Activated T-cell treated with anti-CD3 and anti-CD28 coated beads for 48 hours (primary cell): ENCODE results near the gene MITF.
"Not testable (repeated sequence)": the region's sequence is repeated elsewhere in the genome, so short reads cannot be mapped to it uniquely, and the experiment has no call there.

ENCODE experiments used
- DNase-seq: peaks from one replicate; pipeline ENCODE4 v3.0.0-alpha.2; 2020; ENCODE audit warnings: low read depth

The MITF gene

DNA sequence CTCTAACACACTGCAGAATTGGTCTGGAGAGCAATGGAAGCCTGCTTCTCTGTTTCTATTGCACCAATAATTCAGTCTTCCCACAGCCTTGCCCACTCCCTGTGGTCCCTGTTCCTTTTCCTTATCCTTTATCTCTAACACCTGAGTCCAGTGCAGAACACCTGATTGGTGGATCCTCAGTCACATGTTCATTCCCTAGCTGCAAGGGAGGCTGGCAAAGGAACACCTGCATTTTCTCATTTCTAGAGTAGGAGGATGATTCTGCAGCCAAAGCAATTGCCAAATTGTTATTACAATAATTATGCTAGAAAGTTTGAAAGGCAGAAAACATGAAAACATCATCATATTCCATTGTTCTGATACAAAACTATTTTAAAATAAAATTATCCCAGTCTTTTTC is 176.5 kb downstream of the MITF start:
- DNase-seq: no peak

- DNase-seq: not testable (repeated sequence)
Observed at GRCh38 chr3:69920009-69920408, 180.7 kb downstream of the MITF start.

DNA sequence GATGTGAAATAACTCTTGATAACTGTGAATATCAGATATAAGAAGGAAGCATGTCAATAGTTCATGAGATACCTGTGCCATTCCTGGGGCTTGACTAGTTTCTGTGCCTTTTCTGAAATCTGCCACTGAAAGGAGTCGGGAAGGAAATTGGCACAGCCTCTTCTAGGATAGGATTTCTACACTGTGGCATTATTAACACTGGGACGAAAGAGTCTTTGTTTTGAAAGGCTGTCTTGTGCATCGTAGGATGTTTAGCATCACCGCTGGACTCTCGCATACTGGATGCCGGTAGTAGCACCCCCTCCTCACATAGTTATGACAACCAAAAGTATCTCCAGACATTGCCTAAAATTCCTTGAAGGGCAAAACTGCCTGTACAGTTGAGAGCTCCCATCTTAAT is 182.4 kb downstream of the MITF start:
- DNase-seq: no peak

GRCh38 chr3:69922521-69923000 is 183.3 kb downstream of the MITF start:
- DNase-seq: no peak

GRCh38 chr3:69925506-69925905 is 186.2 kb downstream of the MITF start:
- no peak for DNase-seq

DNA sequence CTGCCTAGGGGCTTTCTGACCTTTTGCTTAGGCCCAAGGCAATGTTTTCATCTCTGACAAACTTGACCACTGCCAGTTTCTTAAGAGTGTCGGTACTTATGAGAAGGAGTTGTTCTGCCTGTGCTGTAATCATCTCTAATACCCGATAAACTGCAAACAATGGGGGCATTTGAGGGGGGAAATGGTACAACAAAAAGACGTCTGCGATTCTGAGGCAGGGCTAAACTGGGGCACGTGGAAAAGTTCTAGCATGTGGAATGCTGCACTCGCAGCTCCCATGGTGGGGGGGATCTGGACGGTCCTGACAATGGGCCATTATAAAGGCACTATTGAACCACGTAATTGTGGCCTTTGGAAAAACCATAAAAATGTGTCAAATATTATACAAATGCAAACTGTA is 187.1 kb downstream of the MITF start:
- no peak for DNase-seq

DNA sequence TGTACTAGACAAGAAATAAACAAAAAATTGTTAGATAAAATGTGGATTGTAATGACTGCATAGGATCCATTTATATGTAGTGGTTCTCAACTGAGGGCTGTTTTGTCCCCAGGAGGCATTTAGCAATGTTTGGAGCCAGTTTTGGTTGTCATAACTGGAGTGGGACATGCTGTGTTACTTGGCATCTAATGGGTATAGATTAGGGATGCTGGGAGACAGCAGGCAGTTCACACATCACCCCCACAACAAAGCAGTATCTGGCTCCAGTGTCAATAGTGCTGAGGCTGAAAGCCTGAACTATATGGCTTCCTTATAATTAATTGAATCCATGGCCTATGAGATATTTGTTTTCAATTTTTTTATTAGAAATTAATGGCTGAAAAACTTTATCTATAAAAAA is 188.3 kb downstream of the MITF start:
- DNase-seq: no peak

DNA sequence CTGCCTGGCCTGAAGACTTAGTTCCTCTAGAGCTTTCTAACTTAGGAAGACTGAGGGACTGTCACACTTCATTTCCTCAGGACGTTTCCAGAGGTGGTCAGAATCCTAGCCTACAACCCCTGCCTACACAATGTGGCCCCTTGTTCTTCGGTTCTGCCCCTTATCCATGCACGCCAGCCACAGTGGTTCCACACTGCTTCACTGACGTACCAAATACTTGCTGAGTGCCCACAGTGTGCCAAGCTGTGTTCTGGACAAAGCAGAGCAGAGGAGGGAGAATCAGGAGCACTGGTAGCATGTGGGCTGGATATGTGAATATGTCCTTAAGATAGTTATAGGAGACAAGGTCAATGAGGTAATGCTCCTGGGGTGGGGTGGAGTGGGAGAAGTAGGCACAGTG is 189.8 kb downstream of the MITF start:
- no peak for DNase-seq

GRCh38 chr3:69930564-69930963 is 191.3 kb downstream of the MITF start:
- no peak for DNase-seq

DNA sequence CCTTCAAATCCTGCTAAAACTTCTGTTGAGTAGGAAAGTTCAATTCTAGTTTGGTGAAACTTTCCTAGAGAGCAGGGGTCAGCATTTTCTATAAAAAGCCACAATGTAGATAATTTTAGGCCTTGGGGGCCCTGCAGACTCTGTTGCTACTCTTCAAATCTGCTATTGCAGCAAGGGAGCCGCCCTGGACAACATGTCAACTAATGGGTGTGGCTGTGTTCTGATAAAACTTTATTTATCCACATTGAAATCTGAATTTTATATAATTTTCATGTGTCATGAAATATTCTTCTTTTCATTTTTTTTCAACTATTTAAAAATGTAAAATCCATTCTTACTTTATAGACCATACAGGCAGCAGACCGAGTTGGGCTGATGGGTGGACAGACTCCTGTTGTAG is 192.8 kb downstream of the MITF start:
- no peak for DNase-seq

DNA sequence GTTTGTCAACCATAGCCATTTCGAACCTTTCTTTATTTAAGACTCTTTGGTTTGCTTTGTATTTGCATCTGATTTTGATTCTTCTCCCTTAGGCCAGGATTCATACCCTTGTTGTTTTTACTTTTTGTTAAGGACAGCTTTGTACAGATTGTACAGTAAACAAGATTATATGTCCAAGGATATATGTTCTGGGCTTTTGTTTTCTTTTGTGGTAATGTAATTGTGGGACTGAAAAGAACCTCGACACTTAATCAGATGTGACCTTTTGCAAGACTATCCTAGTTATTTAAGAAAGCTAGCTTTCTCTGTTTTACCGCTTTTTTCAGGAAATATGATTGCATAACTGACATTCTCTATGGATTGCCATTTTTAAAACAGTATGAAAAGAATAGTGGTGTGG is 193.2 kb downstream of the MITF start:
- no peak for DNase-seq

- no peak for DNase-seq
Observed at GRCh38 chr3:69934398-69934797, 195.1 kb downstream of the MITF start.

GRCh38 chr3:69936266-69936665 is 197.0 kb downstream of the MITF start:
- DNase-seq: no peak

DNA sequence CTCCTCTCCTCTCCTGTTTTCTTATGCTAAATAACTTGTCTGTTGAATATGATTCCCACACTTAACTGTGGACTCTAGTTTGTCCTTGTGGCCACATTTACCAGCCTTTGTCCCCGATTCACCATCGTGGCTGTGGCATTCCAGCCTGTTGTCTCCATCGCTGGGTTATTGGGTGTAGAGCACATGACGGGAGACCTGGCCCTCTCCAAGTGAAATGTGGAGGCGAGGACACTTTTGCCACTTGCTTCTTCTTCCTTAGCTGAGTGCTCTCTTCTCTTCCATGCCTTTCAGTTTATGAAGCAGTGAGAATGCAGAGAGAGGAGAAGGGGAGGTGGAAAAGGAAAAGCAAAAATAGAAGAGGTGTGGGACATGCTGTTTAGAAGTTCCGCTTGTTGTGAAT is 198.8 kb downstream of the MITF start:
- no peak for DNase-seq

DNA sequence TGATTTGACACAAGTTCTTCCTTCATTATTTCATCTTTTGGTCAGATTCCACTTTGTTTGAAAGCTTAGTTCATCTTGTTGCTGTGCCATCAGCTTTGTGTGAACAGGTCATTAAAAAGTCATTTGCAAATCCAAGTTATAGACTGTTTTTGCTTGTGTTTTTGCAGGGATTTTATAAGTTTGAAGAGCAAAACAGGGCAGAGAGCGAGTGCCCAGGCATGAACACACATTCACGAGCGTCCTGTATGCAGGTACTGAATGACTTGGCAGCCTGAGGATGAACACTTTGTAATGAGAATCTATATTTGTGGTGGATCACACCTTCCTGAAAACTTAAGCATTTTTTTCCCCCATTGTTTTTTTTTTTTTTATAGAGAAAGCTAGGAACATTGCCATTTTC is 199.7 kb downstream of the MITF start:
- DNase-seq: no peak

GRCh38 chr3:69941037-69941436 is 201.8 kb downstream of the MITF start:
- DNase-seq: no peak

- DNase-seq: no peak
Observed at GRCh38 chr3:69941439-69942176, 202.3 kb downstream of the MITF start.

DNA sequence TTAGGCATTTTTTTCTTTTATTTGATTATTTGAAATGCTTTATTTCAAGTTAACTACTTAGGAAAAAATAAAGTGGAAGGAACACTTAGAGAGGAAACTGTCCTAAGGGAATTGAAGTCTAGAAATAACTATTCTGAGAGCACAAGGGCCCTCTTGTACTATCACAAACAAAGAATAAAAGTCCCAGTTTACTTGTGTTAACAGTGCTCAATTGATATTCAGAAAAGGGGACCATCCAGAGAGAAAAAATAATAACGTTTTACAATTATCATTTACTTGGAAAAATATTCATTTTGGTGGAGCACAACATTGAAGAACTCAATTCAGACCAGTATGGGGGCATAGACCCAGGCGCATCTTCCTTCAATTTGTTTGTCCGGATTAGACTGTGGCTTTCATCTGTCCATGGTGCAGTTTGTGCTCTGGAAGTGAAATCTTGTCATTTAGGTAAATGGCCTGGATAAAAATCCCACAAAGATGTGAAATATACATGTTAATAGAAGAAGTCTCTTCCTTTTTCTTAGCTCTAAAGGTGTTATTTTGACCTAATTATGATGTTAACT is 205.7 kb downstream of the MITF start:
- no peak for DNase-seq

- no peak for DNase-seq
Observed at GRCh38 chr3:69948246-69948862, 209.1 kb downstream of the MITF start.

DNA sequence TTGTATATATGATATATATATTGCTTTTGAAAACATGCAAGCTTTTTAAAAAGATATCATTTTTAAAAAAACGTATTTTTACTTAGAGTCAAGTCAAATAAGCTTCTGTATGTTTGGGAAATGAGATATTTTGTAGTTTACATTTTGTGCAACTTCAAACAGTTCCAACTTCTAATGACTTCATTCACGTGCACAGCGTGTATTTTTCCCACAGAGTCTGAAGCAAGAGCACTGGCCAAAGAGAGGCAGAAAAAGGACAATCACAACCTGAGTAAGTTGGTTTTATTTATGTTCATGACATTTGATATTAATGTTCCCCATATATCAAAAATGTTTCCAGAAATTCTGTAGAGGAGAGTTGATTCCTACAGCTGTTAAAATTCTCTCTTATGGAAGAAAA is 212.4 kb downstream of the MITF start:
- no peak for DNase-seq

DNA sequence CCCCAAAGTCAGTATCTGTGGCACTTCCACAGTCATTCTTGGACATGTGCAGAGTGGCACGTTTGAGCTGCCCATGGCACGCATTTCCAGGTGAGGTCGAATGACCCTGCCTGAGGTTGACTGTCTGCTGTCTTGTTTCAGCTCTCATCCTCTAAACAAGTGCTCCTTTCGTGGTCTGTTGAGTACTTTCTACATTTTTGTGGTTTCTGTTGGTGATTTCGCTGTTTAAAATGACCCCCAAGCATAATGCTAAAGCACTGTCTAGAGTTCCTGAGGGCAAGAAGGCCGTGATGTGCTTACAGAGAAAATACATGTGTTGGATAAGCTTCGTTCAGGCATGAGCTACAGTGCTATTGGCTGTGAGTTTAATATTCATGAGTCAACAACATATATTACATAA is 220.3 kb downstream of the MITF start:
- no peak for DNase-seq

GRCh38 chr3:69961706-69962439 is 222.6 kb downstream of the MITF start:
- no peak for DNase-seq

DNA sequence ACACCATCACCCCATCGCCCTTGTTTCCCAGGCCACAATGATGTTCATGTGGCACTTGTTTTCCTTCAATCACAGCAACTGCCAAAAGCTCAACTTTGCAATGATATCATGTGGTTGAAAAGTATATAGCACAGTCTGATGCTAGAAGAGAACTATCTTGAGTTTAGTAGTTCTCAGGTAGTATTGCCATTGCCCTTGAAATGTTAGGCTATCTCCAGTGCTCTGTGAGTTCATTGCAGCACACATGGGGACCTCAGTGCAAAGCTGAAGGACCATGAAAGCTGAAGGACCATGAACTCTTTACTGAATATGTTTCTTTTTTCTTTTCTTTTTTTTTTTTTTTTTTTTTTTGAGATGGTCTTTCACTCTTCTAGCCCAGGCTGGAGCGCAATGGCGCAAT is 224.4 kb downstream of the MITF start:
- DNase-seq: no peak
